GM18907 (cell line): ENCODE data around the gene RNLS.

Experiments
- ATAC-seq: cut with Tn5 transposase; IDR thresholded peaks from one replicate; pipeline ENCODE4 v1.9.1; 2021; ENCODE audit warnings: mild to moderate bottlenecking, moderate library complexity; ENCODE audit not compliant: unreplicated experiment

The RNLS gene

DNA sequence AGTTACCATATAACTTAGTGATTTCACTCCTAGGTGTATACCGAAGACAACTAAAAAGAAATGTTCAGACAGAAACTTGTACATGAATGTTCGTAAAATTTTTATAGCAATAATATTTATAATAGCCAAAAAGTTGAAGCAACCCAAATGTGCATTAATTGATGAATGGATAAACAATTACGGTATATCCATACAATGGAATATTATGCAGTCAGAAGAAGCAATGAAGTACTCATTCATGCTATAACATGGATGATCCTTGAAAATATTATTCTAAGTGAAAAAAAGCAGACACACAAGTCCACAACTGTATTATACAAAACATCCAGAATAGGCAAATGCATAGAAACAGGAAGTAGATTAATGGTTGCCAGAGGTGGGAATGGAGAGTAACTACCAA is 183.9 kb downstream of the RNLS start:
- no peak for ATAC-seq

DNA sequence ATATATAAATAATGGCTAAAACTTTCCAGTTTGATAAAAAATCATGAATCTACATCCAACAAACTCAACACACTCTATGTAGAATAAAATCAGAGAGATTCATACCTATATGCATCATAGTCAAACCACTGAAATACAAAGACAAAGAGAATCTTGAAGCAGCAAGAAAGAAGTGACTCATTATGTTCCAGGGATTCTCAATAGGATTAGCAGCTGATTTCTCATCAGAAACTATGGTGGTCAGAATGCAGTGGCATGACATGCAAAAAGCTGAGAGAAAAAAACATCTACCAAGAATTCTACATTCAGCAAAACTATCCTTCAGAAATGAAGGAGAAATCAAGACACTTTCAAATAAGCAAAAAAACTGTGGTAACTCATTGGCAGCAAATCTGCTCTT is 187.4 kb downstream of the RNLS start:
- ATAC-seq = no peak

DNA sequence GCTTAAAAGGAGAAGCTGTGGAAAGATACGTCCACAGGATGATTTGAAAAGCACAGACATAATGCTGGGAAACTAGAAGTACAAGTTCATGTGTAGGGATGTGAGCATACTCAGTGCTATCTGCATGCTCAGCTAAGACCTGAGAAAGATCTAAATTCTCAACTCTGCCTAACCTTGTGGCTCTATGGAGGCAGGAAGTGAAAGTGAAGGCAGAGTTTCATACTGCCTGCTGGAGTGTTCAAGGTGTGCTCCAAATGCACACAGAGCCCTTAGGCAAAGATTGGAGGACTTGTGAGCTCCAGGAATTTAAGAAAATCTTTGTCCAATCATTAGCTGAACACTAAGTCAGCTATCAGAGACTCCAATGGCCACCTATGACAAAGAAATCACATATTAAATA is 190.9 kb downstream of the RNLS start:
- ATAC-seq = peak; percentile 77

DNA sequence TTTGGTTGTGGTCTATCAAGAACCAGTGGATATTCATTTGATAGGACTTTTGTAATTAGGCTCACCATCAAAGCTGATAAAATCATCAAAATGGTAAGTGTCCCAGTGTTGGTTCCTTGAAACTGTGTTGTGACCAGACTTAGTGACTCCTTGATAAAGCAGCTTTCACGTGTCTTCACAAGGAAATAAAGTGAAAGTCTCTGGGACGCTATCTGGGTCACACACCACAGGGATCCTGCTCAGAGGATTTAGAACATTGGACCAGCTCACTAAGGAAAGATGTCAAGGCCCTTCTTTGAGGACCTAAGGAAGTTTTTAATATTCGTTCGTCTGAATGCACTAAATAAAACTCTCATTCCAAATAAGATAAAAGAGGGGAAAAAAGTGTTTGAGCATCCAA is 193.1 kb downstream of the RNLS start:
- ATAC-seq = no peak

DNA sequence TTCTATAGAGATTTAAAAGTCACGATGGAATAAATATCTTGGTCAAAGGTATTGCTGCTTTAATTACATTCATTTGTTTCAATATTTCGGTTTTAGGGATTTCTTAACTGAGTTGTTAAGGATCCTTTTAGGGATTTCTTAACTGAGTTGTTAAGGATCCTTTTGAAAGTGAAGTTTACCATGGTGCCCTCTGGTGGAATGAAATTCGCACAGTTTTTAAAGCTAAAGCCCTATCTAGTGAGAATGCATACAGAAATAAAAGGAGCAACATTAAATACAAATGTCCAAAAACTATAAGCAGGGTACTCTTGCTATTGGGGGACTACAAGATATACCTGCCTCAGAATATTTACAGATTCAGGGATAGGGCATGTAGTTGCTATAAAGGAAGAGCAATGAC is 193.7 kb downstream of the RNLS start:
- no peak for ATAC-seq

DNA sequence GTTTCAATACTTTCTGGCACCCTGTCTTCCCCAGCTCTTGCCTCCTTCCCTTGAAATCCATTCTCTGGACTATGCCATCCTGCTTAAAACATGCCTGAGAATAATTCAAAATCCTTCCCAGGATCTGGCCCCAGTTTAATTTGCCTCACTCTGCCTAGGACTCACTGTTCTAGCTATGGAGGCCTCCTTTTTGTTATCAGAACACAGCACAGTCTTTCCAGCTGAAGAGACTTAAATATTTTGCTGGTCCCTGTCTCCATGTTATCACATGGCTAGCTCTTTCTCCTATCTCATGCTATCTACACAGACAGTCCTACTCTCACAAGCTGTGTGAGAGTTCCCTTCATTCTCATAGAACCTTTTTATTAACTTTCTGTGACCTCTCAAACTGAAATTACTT is 194.8 kb downstream of the RNLS start:
- ATAC-seq = no peak

DNA sequence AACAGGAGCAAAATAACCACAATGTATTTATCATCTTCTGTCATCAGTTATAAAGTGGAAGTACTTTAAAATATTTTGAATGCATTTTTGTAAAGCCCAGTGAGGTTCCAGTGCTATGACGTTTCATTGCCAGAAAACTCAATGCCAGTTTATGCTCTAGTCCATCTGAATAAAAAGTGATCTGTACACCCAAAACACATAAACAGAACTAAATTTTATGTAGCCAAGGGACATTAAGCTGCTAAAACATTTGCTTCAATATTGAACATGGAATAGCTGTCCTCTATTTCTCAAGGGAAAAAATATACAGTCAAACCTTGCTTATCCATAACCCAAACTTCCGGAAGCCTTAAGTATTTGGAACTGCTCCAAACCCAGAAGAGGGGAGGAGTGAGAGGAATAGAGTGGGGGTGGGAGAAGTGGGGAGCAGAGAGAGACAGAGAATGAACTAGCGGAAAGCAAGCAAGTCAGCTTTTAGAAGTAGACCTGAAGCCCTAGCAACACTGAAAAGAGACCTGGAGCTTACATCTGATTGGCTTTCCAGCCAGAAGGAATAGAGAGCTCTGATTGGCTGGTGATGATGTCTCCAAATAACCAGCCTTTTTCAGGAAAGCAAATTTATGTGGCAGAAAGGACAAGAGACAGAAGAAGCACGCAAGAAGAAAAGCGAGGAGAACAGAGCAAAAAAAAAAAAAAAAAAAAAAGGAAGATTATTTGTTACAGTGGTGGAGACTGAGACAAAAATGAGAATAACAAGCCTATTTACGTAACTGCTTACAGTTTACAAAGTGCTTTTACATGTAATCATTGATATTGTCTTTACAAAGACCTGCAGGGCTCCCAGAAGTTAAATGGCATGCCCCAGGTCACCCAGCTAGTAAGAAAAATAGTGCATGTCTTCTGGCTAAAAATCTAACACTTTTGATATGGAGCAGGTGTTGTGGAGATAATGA is 196.0 kb downstream of the RNLS start:
- no peak for ATAC-seq

DNA sequence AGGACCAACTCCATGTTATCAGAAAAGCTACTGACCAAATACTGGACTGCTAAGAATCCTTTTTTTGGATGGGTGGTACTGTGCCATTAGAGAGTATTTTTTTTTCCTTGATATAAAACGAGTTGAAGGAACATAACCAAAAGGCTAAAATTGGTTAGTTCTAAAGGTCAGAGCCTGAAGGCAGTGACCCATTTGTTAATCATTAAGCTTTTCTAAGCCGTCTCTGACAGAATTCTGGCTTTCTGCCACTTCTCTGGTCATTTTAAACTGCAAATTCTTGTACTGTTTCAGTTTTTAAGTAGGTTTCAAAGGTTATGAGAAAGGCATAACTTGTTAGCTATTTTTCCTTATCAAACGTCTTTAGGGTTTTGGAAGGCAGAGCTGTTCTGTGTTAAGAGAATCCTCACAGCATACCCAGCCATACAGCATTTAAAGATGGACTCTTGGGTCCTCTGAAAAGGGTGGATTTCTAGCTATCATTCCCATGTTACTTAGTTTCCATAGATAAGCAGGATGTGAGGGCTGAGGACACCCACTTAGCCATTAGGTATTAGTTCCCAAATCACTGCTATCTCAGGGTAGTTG is 196.8 kb downstream of the RNLS start:
- peak; percentile 47 for ATAC-seq

DNA sequence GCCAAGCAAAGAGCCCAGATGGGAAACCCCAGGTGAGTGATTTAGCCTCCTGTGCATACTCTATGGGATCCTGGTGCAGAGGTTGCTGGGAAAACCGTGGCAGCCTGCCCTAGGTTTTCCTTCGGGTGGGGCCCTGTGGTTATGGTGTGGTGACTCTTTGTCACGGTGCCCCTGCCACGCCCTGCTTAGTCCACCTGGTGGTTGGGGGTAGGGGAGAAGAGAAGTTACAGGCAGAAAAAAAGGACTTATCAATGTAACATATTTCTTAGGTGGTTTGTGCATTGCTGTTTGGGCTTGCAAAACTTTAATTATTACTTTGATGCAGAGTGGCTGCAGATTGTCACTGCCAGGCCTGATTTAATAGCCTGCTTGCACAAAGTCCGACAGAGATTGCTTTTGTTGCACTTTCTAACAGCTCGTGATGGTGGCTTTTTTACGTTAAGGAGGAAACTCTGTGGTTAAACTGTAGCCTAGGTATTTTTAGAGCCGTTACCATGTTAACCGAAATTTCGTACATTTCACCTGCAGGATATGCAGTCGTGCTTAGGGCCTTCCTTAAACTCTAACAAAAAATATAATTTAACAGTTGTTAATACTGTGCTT is 197.4 kb downstream of the RNLS start:
- peak; percentile 71 for ATAC-seq

DNA sequence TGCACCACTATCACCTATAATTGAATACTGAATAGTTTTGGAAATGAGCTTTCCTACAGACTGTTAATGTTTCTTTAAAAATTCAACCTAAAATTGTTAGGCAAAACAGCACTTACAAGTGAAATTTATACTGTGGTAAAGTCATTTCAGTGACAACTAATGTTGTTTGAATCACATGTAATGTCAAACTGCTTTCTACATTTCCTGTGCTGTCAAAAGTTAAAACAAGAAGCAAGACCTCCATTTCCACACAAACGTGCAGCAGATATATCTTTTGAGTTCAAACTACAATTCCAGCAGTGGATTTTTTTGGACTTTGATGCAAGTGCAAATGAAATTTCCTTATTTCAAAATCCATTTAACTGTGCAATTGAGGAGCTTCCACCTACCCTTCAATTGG is 199.8 kb downstream of the RNLS start:
- ATAC-seq = no peak

DNA sequence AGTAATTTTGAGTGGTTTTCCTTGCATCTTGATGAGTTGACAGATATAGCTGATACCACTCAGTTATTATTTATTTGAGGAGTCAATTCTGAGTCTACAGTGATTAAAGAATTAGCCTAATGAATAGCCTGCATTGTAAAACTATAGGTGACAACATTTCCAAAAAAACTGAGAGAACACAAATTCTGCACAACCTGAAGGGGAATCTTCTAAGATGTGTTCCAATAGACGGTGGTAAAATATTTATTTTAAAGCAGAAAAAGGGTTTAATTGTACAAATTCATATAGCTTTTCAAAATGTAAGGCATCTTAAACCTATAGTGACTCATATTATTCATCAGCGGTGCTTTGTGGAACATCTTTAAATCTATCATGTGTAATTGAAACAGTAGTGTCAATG is 200.4 kb downstream of the RNLS start:
- no peak for ATAC-seq

DNA sequence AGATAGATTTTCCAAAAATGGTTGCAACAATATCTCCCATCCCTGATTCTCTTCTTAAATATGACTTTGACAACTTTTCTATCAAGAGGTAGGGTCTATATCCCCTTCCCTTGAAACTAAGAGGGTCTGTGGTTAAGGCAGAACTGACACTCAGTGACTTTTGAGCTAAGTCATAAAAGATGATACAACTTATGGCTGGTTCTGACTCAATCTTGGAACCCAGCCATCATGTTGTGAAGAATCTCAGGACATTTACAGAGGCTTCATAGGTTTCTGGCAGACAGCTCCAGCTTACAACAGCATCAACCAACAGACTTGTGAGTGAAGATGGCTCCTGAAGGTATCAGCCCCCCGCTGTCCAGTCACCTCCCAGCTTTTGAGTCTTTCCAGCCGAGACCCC is 203.5 kb downstream of the RNLS start:
- ATAC-seq = no peak

DNA sequence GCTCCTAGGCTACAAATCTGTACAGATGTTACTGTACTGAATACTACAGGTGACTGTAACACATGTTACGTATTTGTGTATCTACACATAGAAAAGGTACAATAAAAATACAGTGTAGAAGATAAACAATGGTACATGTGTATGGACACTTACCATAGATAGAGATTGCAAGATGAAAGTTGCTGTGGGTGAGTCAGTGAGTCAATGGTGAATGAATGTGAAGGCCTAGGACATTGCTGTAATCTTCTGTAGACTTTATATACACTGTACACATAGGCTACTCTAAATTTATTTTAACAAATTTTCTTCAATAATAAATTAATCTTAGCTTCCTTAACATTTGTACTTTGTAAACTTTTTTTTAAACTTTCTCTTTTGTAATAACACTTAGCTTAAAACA is 205.6 kb downstream of the RNLS start:
- no peak for ATAC-seq

DNA sequence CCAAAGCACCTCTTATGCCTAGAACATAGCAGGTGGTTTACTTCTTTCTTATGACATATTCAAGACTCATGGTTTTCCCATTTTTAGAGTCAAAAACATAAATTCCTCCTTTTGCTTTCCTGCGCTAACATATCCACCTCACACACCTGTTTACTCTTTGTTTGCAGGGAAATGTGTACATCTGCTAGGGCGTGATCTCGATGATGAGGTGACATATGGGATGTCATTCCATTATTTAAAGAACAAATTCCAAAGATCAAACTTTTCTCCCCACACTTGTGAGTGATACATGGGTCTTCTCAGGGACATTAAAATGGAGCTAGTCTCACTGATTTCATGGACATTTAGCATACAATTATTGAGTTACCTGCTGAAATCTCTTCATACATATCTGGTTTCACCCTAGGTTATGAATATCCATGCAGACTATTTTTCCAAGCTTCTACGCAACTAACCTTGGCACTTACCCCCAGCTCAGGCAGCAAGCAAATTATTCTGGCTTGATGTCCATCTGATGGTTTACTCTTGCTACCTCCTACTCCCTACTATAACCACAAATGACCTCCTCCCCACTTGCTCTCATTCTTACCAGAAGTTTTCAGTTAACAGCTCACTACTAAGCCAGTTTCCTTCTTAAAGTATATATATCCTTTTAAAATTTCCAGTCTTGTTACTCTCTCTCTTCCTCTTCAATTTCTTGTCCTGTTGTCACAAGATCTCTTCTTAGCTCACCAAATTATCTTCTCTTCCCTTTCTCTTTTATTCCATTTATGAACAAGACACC is 208.5 kb downstream of the RNLS start:
- no peak for ATAC-seq

DNA sequence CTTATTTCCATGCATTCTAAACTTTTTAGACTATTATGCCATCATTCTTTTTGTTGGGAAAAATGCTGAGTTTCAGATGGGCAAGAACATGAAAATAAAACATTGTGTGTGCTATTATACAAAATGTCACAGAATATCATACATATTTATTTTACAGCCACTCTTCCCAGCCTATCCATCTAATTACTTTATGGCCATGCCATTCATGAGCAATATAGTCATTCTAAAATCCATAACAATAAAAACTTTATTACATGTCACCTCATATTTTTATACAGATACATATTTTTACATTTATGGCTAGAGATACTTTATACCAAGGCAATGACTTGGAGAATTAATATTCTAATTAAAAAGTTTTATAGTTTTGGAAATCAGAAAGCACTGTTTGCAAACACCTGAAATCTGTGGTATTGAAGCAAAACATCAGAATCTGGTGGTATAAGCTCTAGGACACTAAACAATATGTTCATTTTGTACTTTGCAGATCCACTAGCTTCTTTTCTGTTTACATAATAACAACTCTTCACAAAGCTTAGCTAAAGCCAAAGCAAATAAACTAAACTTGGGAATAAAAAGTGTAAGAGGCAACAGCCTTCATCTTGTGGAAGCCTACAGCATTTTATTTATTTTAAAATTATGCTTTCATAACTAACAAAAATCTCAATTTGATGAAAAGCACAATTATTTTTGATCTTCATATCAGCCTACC is 210.1 kb downstream of the RNLS start:
- ATAC-seq = no peak

DNA sequence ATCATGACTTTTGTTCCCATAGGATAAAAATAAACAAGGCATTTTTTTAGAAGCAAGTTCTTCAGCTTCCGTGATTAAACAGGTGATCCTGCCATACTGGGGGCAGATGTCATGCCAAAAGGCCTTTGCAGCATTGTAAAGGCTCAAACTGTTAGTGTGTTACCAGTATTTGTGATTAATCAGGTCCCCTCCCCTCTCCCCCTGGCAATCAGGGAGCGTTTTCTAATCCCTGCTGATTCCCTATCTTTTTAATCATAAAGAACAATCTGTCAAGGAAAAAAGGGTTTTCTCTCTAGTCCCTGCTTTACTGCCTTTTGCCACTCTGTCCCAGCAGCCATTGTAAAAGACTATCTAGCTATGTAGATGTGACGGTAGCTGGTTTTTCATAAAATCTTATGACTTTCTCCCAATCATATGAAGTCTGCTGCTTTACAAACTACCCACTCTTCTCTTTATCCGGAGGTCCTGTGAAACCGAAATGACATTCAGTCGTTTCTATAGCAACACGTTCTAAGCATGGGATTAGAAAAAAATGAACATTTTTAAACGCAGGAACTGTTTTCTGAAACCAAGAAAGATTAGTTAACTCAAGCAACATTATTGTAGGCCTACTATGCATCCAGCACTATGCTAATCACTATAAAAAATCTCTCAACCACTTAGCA is 210.9 kb downstream of the RNLS start:
- ATAC-seq = no peak

DNA sequence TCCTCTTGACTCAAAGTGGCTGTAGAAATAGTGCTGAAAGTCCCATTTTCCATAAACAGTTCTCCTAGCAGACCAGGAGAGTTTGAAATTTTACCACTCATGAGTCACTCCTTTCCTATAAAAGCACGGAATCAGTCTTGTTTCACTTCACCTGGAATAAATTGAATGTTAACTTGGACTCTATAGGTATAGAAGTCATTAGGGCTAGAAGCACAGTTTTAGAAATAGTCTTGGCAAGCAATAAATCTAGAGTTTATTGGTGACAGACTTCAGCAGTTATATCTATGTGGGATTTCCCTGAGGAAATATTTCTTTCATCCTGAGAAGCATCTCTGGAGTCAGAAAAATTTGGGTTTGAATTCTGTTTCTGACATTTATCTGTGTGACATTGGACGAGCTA is 212.4 kb downstream of the RNLS start:
- no peak for ATAC-seq

DNA sequence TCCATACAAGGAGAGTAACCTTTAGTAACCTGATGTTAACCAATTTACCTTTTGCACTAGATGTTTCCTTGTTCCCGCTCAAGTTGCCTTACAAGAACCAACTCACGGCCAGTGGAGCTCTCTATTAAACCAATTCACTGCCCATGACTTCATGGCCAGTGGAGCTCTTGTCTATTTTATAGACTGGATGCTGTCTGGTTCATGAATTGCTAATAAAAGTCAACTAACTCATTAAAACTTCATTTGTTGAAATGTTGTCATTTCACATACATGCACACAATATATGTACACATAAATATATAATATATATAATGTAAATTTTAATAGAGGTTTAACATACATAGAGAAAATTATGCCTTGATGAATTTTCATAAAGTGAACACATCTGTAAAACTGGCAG is 216.3 kb downstream of the RNLS start:
- ATAC-seq = no peak

DNA sequence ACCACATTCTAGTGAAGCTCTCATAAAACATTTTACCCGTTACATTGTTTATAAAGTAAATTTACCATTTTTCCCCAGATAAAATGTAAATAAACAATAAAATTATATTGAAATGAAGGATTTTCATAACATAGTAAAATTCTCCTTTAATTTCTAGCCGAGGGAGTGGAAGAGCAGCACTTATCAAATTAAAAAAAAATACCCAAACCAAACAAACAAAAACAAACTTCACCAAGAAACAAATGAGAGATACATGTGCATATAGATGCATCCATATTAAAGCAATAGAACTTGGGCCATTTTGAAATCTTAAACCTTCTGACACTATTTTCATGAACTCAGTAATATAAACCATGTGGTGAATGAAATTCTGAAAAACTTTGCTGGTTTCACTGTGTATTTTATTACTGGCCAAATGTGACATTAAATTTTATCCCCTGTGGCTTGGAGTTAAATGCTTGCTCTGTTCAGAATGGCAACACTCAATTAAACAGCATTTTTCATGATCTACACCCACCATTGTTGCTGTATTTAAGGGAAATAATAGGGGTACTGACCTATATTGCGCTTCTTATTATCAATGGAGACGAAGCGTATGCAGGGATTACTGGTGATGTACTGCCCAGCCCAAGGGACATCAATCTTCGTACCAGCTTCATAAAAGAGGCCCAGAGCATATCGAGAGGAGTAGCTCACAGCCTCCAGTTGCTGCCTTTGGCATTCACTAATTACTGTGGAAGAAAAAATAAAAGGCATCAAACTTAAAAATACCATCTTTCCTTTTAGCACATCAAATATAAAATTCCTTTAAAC is 220.9 kb downstream of the RNLS start:
- ATAC-seq = no peak
